Stimulated activated CD8-positive, alpha-beta memory T cell treated with anti-CD3 and anti-CD28 coated beads, Interleukin-15, amount 100 ng/mL, for 48 hours (primary cell): ENCODE data around the gene TRA2B.
"Not testable (repeated sequence)": the region's sequence is repeated elsewhere in the genome, so short reads cannot be mapped to it uniquely, and the experiment has no call there.

Experiments used
- DNase-seq, 2 donors: peaks; one replicate each; pipeline ENCODE4 v3.0.0-alpha.2; 2020; ENCODE audit warnings: low read depth in 2 of 2

TRA2B gene

GRCh38 chr3:185928496-185928895 is 9.3 kb downstream of the TRA2B start:
- no peak for DNase-seq

GRCh38 chr3:185927501-185928200 is 10.2 kb downstream of the TRA2B start:
- DNase-seq: no peak

GRCh38 chr3:185926445-185926844 is 11.4 kb downstream of the TRA2B start:
- no peak for DNase-seq

GRCh38 chr3:185925353-185925752 is 12.5 kb downstream of the TRA2B start:
- DNase-seq: no peak

GRCh38 chr3:185924375-185924774 is 13.4 kb downstream of the TRA2B start:
- no peak for DNase-seq

- DNase-seq: no peak
Measured at GRCh38 chr3:185920184-185920583, 17.6 kb downstream of the TRA2B start.

- no peak for DNase-seq
Measured at GRCh38 chr3:185916042-185916833, 21.6 kb downstream of the TRA2B start.

GRCh38 chr3:185915642-185916041 is 22.2 kb downstream of the TRA2B start:
- DNase-seq: no peak

- no peak for DNase-seq
Measured at GRCh38 chr3:185914911-185915629, 22.7 kb downstream of the TRA2B start.

- no peak for DNase-seq
Measured at GRCh38 chr3:185912929-185913901, 24.6 kb downstream of the TRA2B start.

GRCh38 chr3:185912512-185912911 is 25.3 kb downstream of the TRA2B start:
- DNase-seq: no peak

GRCh38 chr3:185911076-185911448 is 26.8 kb downstream of the TRA2B start:
- not testable (repeated sequence) for DNase-seq

- DNase-seq: not testable (repeated sequence)
Measured at GRCh38 chr3:185910322-185911075, 27.3 kb downstream of the TRA2B start.

GRCh38 chr3:185909913-185910312 is 27.9 kb downstream of the TRA2B start:
- not testable (repeated sequence) for DNase-seq

GRCh38 chr3:185900228-185900627 is 37.6 kb downstream of the TRA2B start:
- DNase-seq: no peak

GRCh38 chr3:185896636-185897035 is 41.2 kb downstream of the TRA2B start:
- DNase-seq: no peak

- no peak for DNase-seq
Measured at GRCh38 chr3:185887066-185887465, 50.7 kb downstream of the TRA2B start.

GRCh38 chr3:185884641-185885040 is 53.2 kb downstream of the TRA2B start:
- DNase-seq: no peak

GRCh38 chr3:185881926-185882325 is 55.9 kb downstream of the TRA2B start:
- DNase-seq: no peak

- no peak for DNase-seq
Measured at GRCh38 chr3:185880600-185880999, 57.2 kb downstream of the TRA2B start.

- DNase-seq: no peak
Measured at GRCh38 chr3:185878920-185879319, 58.9 kb downstream of the TRA2B start.
